T-helper 1 cell (primary cell): ENCODE data around the gene EMC8.
A peak's percentile ranks its signal among the peaks of the same experiment; 100 is the strongest.
"Not testable (repeated sequence)": the region's sequence is repeated elsewhere in the genome, so short reads cannot be mapped to it uniquely, and the experiment has no call there.

Experiments
- DNase-seq, 5 donors: peaks; one replicate each; pipeline ENCODE4 v3.0.0-alpha.2; 2012 to 2020
- total RNA-seq, 4 donors: gene quantifications; one replicate each; lab custom pipeline; 2026; lab: John Stamatoyannopoulos, UW

EMC8 gene
- 21.1 to 30.6 (median 22.5) reads per million in 4 donors for total RNA-seq

DNA sequence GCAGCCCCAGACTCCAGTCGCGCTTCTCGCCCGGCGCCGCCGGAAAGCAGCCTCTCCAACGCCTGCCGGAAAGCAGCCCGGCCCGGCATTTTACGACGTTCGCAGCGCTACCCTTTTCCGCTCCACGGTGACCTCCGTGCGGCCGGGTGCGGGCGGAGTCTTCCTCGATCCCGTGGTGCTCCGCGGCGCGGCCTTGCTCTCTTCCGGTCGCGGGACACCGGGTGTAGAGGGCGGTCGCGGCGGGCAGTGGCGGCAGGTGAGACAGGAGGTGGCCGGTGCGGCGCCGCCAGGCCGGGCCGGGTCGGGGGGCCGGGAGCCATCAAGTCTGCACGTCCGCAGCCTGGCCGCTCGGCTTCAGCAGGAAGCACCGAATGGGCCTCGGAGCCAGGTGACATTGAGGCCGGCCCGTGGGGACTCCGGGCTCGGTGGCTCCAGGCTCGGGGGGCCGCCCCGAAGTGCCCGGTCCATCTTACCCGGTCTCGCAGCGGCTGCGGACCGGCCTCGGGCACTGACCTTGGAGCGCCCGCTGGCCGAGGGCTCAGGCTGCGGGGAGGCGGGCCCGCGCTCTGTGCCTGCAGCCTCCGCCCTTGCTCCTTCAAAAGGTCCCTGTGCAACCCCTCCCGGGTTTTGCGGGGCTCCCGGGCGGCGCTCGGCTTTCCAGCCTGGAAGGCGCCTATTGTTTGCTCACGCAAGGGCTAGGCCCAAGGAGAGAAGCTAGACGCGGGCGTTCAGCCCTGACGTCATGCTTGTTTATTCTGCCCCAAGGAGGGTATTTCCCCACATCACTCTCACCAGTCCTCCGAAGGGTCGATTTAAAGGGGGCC lies at the start of gene EMC8, which contains the start of gene COX4I1:
Gene EMC8 (minus strand): TSS at position 48 of the 824 bp plus-strand sequence. CDS start 249 bp downstream, outside the sequence.
Gene COX4I1 (plus strand): TSS at position 199 of the 824 bp plus-strand sequence. CDS start 1,511 bp downstream, outside the sequence.
- DNase-seq, result peak; percentile 81 to 92 (median 89)

- no peak for DNase-seq
These were observed 49.6 kb upstream of the EMC8 start for GRCh38 chr16:85848986-85849385.

DNA sequence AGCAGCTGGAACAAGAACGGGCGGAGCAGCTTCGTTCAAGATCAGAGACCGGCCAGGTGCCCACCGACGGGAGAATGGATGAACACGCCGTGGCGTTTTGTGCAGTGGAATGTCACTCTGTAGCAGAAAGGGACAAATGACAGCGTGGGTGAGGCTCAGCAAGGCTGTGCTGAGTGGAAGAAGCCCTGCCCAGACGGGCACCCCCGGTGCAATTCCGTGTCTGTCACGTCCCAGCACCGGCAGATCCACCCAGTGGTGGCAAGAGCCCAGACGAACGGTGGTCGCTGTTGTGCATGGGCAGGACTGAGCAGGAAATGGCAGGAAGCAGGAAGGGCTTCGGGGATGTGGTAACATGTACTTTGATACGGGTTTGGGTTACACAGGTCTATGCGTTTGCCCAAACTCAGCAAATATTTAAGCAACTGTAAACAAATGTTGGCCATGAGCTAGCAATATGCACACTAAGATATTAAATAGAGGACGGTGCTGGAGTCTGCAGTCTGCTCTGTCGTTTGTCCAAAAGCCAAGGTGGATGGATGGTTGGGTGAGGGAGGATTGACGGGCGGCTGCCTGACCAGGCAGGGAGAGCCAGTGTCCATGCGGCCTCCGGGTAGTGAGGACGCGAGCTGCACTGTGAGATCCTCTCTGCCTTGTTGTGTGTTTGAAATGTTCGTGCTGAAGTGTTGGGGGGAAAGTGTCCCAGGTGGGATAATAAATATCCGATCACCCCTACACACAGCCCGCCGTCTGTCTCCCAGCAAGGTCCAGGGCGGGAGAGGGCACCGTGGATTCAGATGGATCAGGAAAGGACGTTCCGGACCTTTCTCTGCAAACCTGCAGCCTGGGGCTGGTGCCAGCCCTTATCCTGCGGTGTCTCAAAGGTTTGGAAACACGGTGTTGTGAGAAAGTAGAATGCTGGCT lies 48.6 kb upstream of the EMC8 start:
- no peak for DNase-seq

DNA sequence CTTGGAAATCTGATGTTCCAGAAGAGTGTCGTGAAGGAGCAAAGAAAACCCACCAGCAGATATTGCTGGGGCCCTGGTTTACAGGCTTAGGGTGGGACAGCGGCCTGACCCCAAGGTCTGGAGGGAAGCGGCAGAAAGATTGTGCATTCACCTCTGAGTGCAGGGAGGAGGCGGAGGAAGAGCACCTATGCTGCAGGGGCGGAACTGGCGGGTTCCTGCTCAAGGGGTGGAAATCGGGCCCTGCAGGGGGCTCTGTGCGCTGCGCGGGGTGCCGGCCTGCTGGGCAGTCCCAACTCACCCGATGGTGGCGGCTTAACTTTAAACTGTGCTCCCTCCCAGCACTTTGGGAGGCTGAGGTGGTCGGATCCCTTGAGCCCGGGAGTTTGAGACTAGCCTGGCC lies 47.7 kb upstream of the EMC8 start:
- no peak for DNase-seq

DNA sequence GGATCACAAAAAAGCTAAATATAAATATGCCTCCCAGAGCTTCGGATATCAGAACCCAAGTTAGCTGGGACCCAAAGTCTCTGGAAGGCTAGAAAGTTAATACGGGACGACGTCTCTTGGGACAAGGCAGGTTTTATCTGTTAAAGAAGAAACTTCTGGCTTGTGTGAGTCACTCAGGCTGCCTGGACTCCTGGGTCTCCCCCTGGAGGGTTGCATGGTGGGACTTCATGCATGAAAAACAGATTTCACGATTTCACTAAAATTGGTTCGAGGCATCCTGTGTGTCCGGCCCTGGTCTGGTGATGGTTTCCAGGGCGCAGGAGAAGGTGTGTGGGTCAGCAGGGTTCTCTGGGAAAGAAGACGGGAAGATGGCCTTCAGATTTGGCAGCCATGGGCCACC lies 47.1 kb upstream of the EMC8 start:
- DNase-seq, result no peak

GRCh38 chr16:85845266-85845665 lies 45.9 kb upstream of the EMC8 start:
- DNase-seq, result no peak

DNA sequence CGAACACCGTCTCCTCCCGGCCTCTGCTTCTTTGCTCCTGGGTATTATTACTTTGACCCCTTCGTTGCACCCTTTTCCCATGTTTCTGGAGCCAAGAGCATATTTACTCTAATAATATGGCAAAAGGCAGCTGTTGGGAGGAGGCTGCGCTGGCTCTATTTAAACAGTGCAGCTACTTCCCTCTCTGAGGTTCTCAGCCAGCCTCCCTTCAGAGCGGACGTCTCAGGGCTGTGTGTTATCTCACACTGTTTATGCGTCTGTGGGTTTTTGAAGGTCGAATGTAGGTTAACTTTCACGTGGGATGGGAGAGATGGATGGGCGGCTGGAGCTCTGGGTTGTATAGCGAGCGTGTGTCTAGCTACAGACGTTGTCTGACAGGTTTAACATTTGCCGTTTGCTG lies 45.4 kb upstream of the EMC8 start:
- no peak for DNase-seq

DNA sequence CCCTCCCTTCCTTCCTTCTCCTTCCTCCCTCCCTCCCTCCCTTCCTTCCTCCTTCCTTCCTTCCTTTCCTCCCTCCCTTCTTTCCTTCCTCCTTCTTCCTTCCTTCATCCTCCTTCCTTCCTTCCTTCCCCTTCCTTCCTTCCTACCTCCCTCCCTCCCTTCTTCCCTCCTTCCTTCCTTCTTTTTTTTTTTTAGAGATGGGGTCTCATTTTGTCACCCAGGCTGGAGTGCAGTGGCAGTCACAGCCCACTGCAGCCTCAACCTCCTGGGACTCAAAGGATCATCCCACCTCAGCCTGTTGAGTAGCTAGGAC lies 44.8 kb upstream of the EMC8 start:
- DNase-seq, result no peak

- DNase-seq, result no peak
These were observed 44.3 kb upstream of the EMC8 start for GRCh38 chr16:85843471-85844168.

- DNase-seq, result no peak
These were observed 43.5 kb upstream of the EMC8 start for GRCh38 chr16:85842848-85843247.

DNA sequence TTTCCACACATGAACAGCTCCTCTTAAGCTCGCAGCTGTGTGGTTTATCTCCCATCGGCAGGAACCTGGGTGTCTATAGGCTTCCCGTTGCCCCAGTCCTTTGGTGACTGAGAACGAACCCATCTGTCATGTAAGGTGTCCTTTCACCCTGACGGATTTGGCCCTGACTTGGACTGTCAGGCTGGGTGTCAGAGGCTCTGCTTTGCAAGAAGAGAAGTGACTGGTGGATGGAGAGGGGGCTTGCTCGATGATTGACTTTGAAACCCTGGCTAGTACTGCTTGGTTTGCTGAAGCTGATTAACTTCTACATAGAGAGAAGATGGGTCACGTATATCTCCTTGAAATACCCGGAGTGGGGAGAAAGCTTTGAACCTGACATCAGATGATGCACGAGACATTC lies 43.1 kb upstream of the EMC8 start:
- DNase-seq, result no peak

- DNase-seq, result no peak
These were observed 41.5 kb upstream of the EMC8 start for GRCh38 chr16:85840801-85841200.

DNA sequence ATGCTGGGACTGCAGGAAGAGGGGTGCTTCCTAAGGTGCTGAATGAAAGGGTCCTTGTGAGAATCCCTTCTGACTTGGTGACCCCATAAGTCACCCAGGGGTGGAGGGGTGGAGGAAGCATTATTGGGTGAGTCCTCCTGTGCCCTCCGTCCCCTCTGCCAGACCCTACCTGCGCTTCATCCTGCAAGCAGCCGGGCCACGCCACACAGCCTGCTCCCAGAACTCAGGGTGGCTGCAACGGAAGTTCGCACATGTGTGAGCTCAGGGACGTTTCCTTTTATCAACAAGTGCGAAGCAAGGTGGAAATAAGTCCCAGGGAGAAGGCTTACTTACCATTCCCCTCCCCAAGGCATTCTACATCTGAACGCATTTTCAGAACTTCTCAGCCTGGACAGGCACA lies 41.1 kb upstream of the EMC8 start:
- no peak for DNase-seq

DNA sequence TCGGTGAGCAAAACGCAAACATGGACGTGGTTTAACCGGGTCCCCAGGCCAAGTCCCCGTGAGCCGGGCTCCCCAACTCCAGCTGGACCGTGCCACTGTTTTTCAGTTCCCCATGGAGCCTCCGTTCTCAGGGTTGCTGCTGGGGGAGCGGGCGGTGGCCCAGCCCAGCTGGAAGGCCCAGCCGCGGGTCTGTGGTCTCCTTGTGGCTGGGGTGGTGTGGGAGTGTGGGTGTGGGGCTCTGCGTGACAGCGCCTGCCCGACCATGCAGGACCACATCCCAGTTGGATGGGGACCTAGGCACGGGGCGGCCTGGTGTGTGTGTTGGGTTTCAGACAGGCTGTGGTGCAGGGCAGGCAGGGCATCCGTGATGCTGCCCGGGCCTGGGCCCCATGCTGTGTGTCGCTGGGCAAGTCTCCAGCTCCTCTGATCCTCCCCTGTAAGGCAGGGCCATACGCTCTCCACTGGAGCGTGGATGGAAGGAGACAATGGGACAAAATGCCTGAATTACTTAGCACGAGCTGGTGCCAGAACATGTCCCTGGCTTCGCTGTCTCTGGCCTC lies 40.4 kb upstream of the EMC8 start:
- DNase-seq, result no peak

- DNase-seq, result no peak
These were observed 39.7 kb upstream of the EMC8 start for GRCh38 chr16:85838876-85839585.

GRCh38 chr16:85838381-85838780 lies 39.0 kb upstream of the EMC8 start:
- no peak for DNase-seq

DNA sequence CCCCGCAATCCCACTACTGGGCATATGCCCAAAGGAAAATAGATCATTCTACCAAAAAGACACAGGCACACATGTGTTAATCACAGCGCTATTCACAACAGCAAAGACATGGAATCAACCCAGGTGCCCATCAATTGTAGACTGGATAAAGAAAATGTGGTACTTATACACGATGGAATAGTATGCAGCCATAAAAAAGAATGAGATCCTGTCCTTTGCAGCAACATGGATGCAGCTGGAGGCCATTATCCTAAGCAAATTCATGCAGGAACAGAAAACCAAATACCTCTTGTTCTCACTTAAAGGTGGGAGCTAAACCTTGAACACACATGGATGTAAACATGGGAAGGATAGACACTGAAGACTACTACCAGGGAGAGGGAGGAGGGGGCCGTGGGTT lies 38.3 kb upstream of the EMC8 start:
- DNase-seq, result not testable (repeated sequence)

DNA sequence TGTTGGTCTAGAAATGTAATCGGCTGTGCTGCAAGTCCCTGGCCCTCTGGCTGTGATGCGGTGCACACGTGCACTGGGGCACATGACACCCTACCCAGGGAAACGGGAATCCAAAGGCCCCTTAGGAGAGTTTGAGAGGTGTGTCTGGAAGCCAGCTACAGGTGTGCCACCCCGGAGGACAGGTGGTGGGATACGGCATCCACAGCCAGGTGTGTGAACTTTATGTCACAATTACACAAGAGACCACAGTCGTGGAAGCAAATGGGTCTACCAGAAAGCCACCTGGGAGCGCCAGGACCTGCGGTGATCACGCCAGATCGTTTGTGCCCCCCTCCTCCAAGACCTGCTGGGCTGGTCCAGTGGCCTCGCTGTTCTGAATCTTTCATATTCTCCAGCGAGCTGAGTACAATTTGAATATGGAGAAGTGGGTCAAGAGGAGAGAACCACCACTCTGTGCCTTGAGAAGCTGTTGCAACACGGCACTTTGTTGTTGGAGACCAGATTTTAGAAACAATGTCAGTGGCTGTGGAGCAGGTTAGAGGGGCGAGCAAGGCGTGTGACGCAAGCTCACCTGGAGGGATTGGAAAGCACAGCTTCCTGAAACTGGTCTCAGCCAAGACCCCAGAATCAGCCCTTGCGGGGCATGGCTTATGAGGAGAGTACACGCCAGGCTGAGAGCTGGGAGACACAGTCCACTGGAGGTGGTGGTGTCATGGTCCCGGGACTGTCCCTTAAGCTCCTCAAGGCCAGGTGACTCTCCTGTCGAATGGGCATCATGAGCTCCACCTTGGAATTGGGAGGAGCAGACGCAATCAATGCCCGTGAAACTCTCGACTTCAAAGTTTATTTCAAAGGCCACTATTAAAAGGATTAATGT lies 37.6 kb upstream of the EMC8 start:
- DNase-seq, result no peak

DNA sequence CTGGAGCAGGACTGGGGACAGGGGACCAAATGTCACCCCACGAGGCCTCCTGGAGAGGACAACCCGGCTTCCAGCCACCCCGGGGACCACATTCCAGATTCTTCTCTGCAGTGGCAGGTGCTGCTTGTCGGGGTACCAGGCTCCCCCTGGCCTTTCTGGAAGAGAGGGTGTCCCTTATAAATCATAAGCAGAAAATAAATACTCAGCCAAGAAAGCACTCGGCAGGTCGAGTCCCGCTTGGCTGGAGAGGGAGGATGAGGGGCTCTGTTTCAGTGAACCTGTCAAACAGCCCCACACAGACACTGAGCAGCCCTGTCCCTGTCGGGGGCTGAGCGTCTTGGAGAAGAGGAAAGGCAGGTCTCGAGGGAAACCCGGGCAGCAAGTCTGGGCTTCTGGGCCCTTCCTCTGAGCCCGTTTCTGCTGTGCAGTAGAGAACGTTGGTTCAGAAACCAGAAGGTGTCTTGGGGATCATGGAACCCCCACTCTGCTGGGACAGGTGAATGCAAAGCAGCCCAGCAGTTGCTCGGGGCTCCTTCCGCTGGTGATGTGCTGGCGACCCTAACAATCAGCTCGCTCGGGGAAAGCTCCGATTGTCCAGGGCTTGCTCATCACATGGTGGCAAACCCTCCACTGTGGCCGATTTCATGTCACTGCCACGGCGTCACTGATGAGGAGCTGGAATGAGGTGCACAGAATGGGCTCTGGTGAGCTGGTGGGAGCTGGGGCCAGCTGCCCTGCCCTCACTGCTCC lies 36.8 kb upstream of the EMC8 start:
- DNase-seq, result no peak

DNA sequence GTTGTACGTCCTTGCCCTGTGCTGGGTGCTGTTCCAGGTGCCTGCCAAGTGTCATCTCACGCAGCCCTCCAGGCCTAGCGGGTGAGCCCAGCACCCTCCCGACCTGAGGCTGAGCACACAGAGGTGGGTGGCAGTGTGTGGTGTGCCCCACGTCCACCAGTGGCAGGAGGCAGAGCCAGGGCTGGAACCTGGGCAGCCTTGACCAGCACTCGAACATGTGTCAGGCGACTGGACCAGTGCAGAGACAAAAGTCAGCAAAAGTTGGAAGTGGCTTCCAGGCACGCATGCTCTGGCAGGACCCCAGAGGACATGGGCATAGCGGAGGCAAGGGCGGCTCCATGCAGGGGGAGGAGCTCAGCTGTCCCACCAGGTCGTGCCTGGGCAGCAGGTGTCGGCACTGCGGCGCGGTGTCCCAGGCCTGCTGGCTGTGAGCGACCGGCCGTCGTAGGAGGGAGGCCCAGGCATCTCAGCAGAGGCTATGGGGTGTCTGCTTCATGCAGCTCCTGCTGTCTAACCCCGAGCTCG lies 35.9 kb upstream of the EMC8 start:
- DNase-seq, result no peak
